GM23248 (cell line): ENCODE data around the gene RAP2C. TPM values are rescaled to one million over a fixed set of nuclear protein-coding genes. Genes with fewer than 3 reads are reported as not detected.

Experiments used
- DNase-seq: peaks from one replicate; pipeline ENCODE4 v3.0.0-alpha.2; 2015
- H2AFZ ChIP-seq: fragments of 200-600 bp; sonication (generic); 2 replicates; pipeline ENCODE4 v1.6.1; 2016; ENCODE audit warnings: antibody characterized with exemption
- H3F3A ChIP-seq: fragments of 200-600 bp; sonication (generic); 2 replicates; pipeline ENCODE4 v1.6.1; 2016; ENCODE audit warnings: mild to moderate bottlenecking, antibody characterized with exemption, mixed run types; ENCODE audit not compliant: insufficient read depth
- H3K27ac ChIP-seq: fragments of 200-600 bp; sonication (generic); 2 replicates; pipeline ENCODE4 v1.5.1; 2016; ENCODE audit warnings: mild to moderate bottlenecking
- H3K27me3 ChIP-seq: fragments of 200-600 bp; sonication (generic); replicated peaks from 2 replicates; pipeline ENCODE4 v1.6.1; 2016; ENCODE audit warnings: mild to moderate bottlenecking; ENCODE audit not compliant: insufficient read depth
- H3K36me3 ChIP-seq: fragments of 200-600 bp; sonication (generic); 2 replicates; pipeline ENCODE4 v1.6.1; 2016; ENCODE audit warnings: low read depth, mild to moderate bottlenecking
- H3K4me1 ChIP-seq: fragments of 200-600 bp; sonication (generic); 2 replicates; pipeline ENCODE4 v1.6.1; 2016; ENCODE audit warnings: mild to moderate bottlenecking; ENCODE audit not compliant: insufficient read depth
- H3K4me2 ChIP-seq: fragments of 200-600 bp; sonication (generic); one replicate; pipeline ENCODE4 v1.6.1; 2016; ENCODE audit warnings: mild to moderate bottlenecking; ENCODE audit not compliant: unreplicated experiment
- H3K4me3 ChIP-seq: fragments of 200-600 bp; sonication (generic); 2 replicates; pipeline ENCODE4 v1.5.1; 2016; ENCODE audit warnings: mild to moderate bottlenecking
- H3K79me2 ChIP-seq: fragments of 200-600 bp; sonication (generic); 2 replicates; pipeline ENCODE4 v1.6.1; 2016; ENCODE audit warnings: mild to moderate bottlenecking; ENCODE audit not compliant: insufficient read depth
- H3K9ac ChIP-seq: fragments of 200-600 bp; sonication (generic); 2 replicates; pipeline ENCODE4 v1.6.1; 2016; ENCODE audit warnings: mild to moderate bottlenecking
- H3K9me2 ChIP-seq: fragments of 200-600 bp; sonication (generic); 2 replicates; pipeline ENCODE4 v1.6.1; 2016; ENCODE audit warnings: mixed run types, mild to moderate bottlenecking, moderate library complexity; ENCODE audit not compliant: insufficient read depth
- H3K9me3 ChIP-seq: fragments of 200-600 bp; sonication (generic); one replicate; pipeline ENCODE4 v1.6.1; 2017; ENCODE audit warnings: low read depth
- H4K20me1 ChIP-seq: fragments of 200-600 bp; sonication (generic); 2 replicates; pipeline ENCODE4 v1.6.0; 2016; ENCODE audit not compliant: insufficient read depth
- EZH2 ChIP-seq: fragments of 200-600 bp; sonication (generic); IDR thresholded peaks from 2 replicates; pipeline ENCODE4 v1.6.1; 2018; ENCODE audit warnings: antibody characterized with exemption, mild to moderate bottlenecking; ENCODE audit not compliant: insufficient read depth, poor library complexity, severe bottlenecking
- EZH2phosphoT487 ChIP-seq: fragments of 200-600 bp; sonication (generic); IDR thresholded peaks from 2 replicates; pipeline ENCODE4 v1.6.1; 2018; ENCODE audit warnings: antibody characterized with exemption, moderate library complexity, mild to moderate bottlenecking, low read depth; ENCODE audit not compliant: insufficient read depth
- WGBS, 2 experiments: methylation state at CpG; one replicate each; pipeline ENCODE4 v1.1.6; 2015 to 2017; ENCODE audit warnings: low lambda C conversion rate in 2 of 2, low coverage in 1 of 2; ENCODE audit errors: missing lambda C conversion rate in 2 of 2; 5-methylcytosine and 5-hydroxymethylcytosine counted together
- in situ Hi-C: fragments of 300-500 bp; cut with MboI; formaldehyde crosslinking; loops from 2 replicates; pipeline ENCODE4 v1.15.0; 2020
- polyA plus RNA-seq: library from polyadenylated mRNA; unstranded; fragments of >200 nt; fragmentation: Nextera tagmentation; extraction: Ambion mirVana; gene quantifications from 2 replicates; pipeline ENCODE4 v1.2.1, GENCODE V29; 2016
- total RNA-seq: library from RNA; depleted of rRNA; stranded (reverse); fragments of >200 nt; shearing (Covaris generic); gene quantifications from 2 replicates; pipeline ENCODE4 v1.2.3, GENCODE V29; 2014

RAP2C gene
- total and polyA plus RNA-seq, 2 experiments from 2014 or later, result 15.7 to 21.2 TPM

- no peaks in the 10 kb centered on the region for H3K27me3 ChIP-seq
- TF ChIP-seq EZH2, result no peak
- TF ChIP-seq EZH2phosphoT487, result no peak
- 14 to 48% methylated on average over 1 to 4 of the region's 4 CpGs for WGBS, 2 experiments
- DNase-seq, result no peak
- no peaks in the 10 kb centered on the region for H3K9me2 ChIP-seq
- no peaks in the 10 kb centered on the region for H3K36me3 ChIP-seq
- H2AFZ ChIP-seq, result no peak overlapping the region
- in situ Hi-C loops, result no loop called here
- H3K4me2 ChIP-seq, result no peak overlapping the region
- no peak overlapping the region for H3K9ac ChIP-seq
- no peak overlapping the region for H3K27ac ChIP-seq
- H3K79me2 ChIP-seq, result no peaks in the 10 kb centered on the region
- no peak overlapping the region for H3K4me3 ChIP-seq
- H3F3A ChIP-seq, result no peaks in the 10 kb centered on the region
- no peaks in the 10 kb centered on the region for H4K20me1 ChIP-seq
- H3K4me1 ChIP-seq, result no peaks in the 10 kb centered on the region
- H3K9me3 ChIP-seq, result no peaks in the 10 kb centered on the region
Measured at GRCh38 chrX:132187451-132187850, 31.8 kb downstream of the RAP2C start.

- H3K36me3 ChIP-seq, result no peaks in the 10 kb centered on the region
- no peaks in the 10 kb centered on the region for H3K4me1 ChIP-seq
- H2AFZ ChIP-seq, result no peak overlapping the region
- no peak for TF ChIP-seq EZH2phosphoT487
- TF ChIP-seq EZH2, result no peak
- no peaks in the 10 kb centered on the region for H3F3A ChIP-seq
- no peak overlapping the region for H3K9ac ChIP-seq
- no peaks in the 10 kb centered on the region for H3K9me3 ChIP-seq
- H3K4me2 ChIP-seq, result no peak overlapping the region
- no peaks in the 10 kb centered on the region for H3K9me2 ChIP-seq
- no peak for DNase-seq
- 42 to 53% methylated on average over 4 of the region's 4 CpGs for WGBS, 2 experiments
- H3K79me2 ChIP-seq, result no peaks in the 10 kb centered on the region
- in situ Hi-C loops, result no loop called here
- no peaks in the 10 kb centered on the region for H3K27me3 ChIP-seq
- H3K27ac ChIP-seq, result no peak overlapping the region
- H3K4me3 ChIP-seq, result no peak overlapping the region
- no peaks in the 10 kb centered on the region for H4K20me1 ChIP-seq
Measured at GRCh38 chrX:132184871-132185270, 34.4 kb downstream of the RAP2C start.

- no peaks in the 10 kb centered on the region for H3K27me3 ChIP-seq
- TF ChIP-seq EZH2phosphoT487, result no peak
- TF ChIP-seq EZH2, result no peak
- 68 to 76% methylated on average over 4 of the region's 7 CpGs for WGBS, 2 experiments
- no peaks in the 10 kb centered on the region for H3K9me2 ChIP-seq
- no peak overlapping the region for H3K27ac ChIP-seq
- no peaks in the 10 kb centered on the region for H4K20me1 ChIP-seq
- H2AFZ ChIP-seq, result no peak overlapping the region
- in situ Hi-C loops, result no loop called here
- DNase-seq, result no peak
- H3K9me3 ChIP-seq, result no peaks in the 10 kb centered on the region
- H3F3A ChIP-seq, result no peaks in the 10 kb centered on the region
- no peaks in the 10 kb centered on the region for H3K36me3 ChIP-seq
- no peak overlapping the region for H3K4me3 ChIP-seq
- H3K79me2 ChIP-seq, result no peaks in the 10 kb centered on the region
- H3K4me1 ChIP-seq, result no peaks in the 10 kb centered on the region
- H3K4me2 ChIP-seq, result no peak overlapping the region
- H3K9ac ChIP-seq, result no peak overlapping the region
Measured at GRCh38 chrX:132181364-132181763, 37.9 kb downstream of the RAP2C start.

- H4K20me1 ChIP-seq, result no peaks in the 10 kb centered on the region
- no peaks in the 10 kb centered on the region for H3K27me3 ChIP-seq
- WGBS, 2 experiments, result 45 to 60% methylated on average over 3 of the region's 3 CpGs
- no peaks in the 10 kb centered on the region for H3K9me2 ChIP-seq
- H3K27ac ChIP-seq, result no peak overlapping the region
- no peaks in the 10 kb centered on the region for H3K9me3 ChIP-seq
- H3K9ac ChIP-seq, result no peak overlapping the region
- TF ChIP-seq EZH2phosphoT487 (no peak), EZH2 (no peak)
- no peaks in the 10 kb centered on the region for H3K79me2 ChIP-seq
- H3K4me2 ChIP-seq, result no peak overlapping the region
- no peak for DNase-seq
- no peak overlapping the region for H2AFZ ChIP-seq
- no peaks in the 10 kb centered on the region for H3K4me1 ChIP-seq
- H3F3A ChIP-seq, result no peaks in the 10 kb centered on the region
- no peaks in the 10 kb centered on the region for H3K36me3 ChIP-seq
- H3K4me3 ChIP-seq, result no peak overlapping the region
- in situ Hi-C loops, result no loop called here
Measured at GRCh38 chrX:132180929-132181328, 38.3 kb downstream of the RAP2C start.

GRCh38 chrX:132173647-132174046 is 45.6 kb downstream of the RAP2C start:
- no peak overlapping the region for H3K4me3 ChIP-seq
- in situ Hi-C loops, result no loop called here
- no peaks in the 10 kb centered on the region for H3F3A ChIP-seq
- H3K9ac ChIP-seq, result no peak overlapping the region
- no peak overlapping the region for H2AFZ ChIP-seq
- H3K9me2 ChIP-seq, result no peaks in the 10 kb centered on the region
- H3K36me3 ChIP-seq, result no peaks in the 10 kb centered on the region
- no peak for DNase-seq
- TF ChIP-seq EZH2phosphoT487 (no peak), EZH2 (no peak)
- no peaks in the 10 kb centered on the region for H3K79me2 ChIP-seq
- no peak overlapping the region for H3K4me2 ChIP-seq
- H3K4me1 ChIP-seq, result no peaks in the 10 kb centered on the region
- H4K20me1 ChIP-seq, result no peaks in the 10 kb centered on the region
- no peak overlapping the region for H3K27ac ChIP-seq
- H3K27me3 ChIP-seq, result no peaks in the 10 kb centered on the region
- no peaks in the 10 kb centered on the region for H3K9me3 ChIP-seq
- 22 to 33% methylated on average over 1 of the region's 1 CpG for WGBS, 2 experiments
